Caco-2 (cell line): ENCODE measurements around the gene ZFYVE9. TPM values are rescaled to one million over a fixed set of nuclear protein-coding genes. Genes with fewer than 3 reads are reported as not detected.

ENCODE experiments used
- BruUV-seq: library from RNA; stranded (reverse); fragments of 400-500 nt; replicated peaks from 2 replicates; lab custom pipeline; 2021; lab: Mats Ljungman, UMichigan
- CTCF ChIA-PET: fragments of 300-600 bp; sonication (Branson Sonifier 250); formaldehyde crosslinking; loops from one replicate; lab custom pipeline; 2022; ENCODE audit warnings: antibody characterized with exemption; lab: Charles Lee
- POLR2A ChIA-PET: fragments of 300-600 bp; sonication (Branson Sonifier 250); formaldehyde crosslinking; loops from one replicate; lab custom pipeline; 2022; ENCODE audit warnings: antibody characterized with exemption; lab: Charles Lee
- DNase-seq, 2 experiments: peaks; one replicate each; pipeline versions ENCODE4 v3.0.0 to v3.0.0-alpha.2; 2020 to 2022
- H3K27me3 ChIP-seq: replicated peaks from 2 replicates; pipeline ENCODE4 v1.6.0; 2011; ENCODE audit warnings: low read length; ENCODE audit not compliant: control insufficient read depth, insufficient read depth
- H3K36me3 ChIP-seq: 2 replicates; pipeline ENCODE4 v1.5.1; 2011; ENCODE audit warnings: low read length; ENCODE audit not compliant: control insufficient read depth, insufficient read depth
- H3K4me1 ChIP-seq: fragments of 250-450 bp; sonication (Bioruptor Pico); 2 replicates; pipeline ENCODE4 v1.5.1; 2020; ENCODE audit warnings: mild to moderate bottlenecking
- H3K4me3 ChIP-seq: 2 replicates; pipeline ENCODE4 v1.5.1; 2011; ENCODE audit warnings: low read depth, mild to moderate bottlenecking, control low read depth, low read length
- H3K9me3 ChIP-seq: fragments of 250-450 bp; sonication (Bioruptor Pico); 2 replicates; pipeline ENCODE4 v1.5.1; 2020; ENCODE audit warnings: mild to moderate bottlenecking, moderate library complexity
- H3K27ac Mint-ChIP-seq: one replicate; pipeline ENCODE4 v1.8.0; 2022; ENCODE audit warnings: mixed read lengths; ENCODE audit not compliant: unreplicated experiment
- H3K27me3 Mint-ChIP-seq: one replicate; pipeline ENCODE4 v1.8.0; 2022; ENCODE audit warnings: mixed read lengths; ENCODE audit not compliant: insufficient read depth, unreplicated experiment
- H3K36me3 Mint-ChIP-seq: one replicate; pipeline ENCODE4 v1.8.0; 2022; ENCODE audit warnings: mild to moderate bottlenecking, mixed read lengths; ENCODE audit not compliant: insufficient read depth, unreplicated experiment
- H3K4me1 Mint-ChIP-seq: one replicate; pipeline ENCODE4 v1.8.0; 2022; ENCODE audit warnings: low read depth, mixed read lengths; ENCODE audit not compliant: unreplicated experiment
- H3K4me3 Mint-ChIP-seq: one replicate; pipeline ENCODE4 v1.8.0; 2022; ENCODE audit warnings: mild to moderate bottlenecking, moderate library complexity, mixed read lengths; ENCODE audit not compliant: unreplicated experiment
- H3K9me3 Mint-ChIP-seq: one replicate; pipeline ENCODE4 v1.8.0; 2022; ENCODE audit warnings: mixed read lengths; ENCODE audit not compliant: unreplicated experiment
- CTCF ChIP-seq, 2 experiments: fragments of 200-600 bp in 1 of 2; IDR thresholded peaks; 1 replicate in 1 of 2; 2 replicates in 1 of 2; pipeline versions ENCODE4 v1.5.1 to v1.8.0; 2011 to 2022; ENCODE audit warnings: antibody characterized with exemption in 1 of 2, control low read depth in 1 of 2, inconsistent platforms in 1 of 2, low read depth in 1 of 2, low read length in 1 of 2, mild to moderate bottlenecking in 1 of 2, moderate library complexity in 1 of 2; ENCODE audit not compliant: insufficient read depth in 1 of 2, severe bottlenecking in 1 of 2, unreplicated experiment in 1 of 2
- intact Hi-C: fragments of 100-400 bp; cut with micrococcal nuclease; formaldehyde crosslinking; loops from one replicate; pipeline ENCODE4 v1.10.0; 2022; ENCODE audit not compliant: unreplicated experiment
- total RNA-seq: library from RNA; stranded (reverse); gene quantifications from 2 replicates; pipeline ENCODE4 v1.2.3, GENCODE V29; 2022

ZFYVE9 gene
- total RNA-seq, 1 experiment from 2014 or later = 18.4 TPM

GRCh38 chr1:52190500-52191252 lies 48.8 kb downstream of the ZFYVE9 start:
- Histone ChIP-seq H3K9me3 (no peaks in the 10 kb centered on the region), H3K36me3 (no peaks in the 10 kb centered on the region), H3K4me1 (peaks cover 10% of the 10 kb centered on the region; the same call in 1 of the 2 replicates), H3K4me3 (no peak overlapping the region), H3K27me3 (no peaks in the 10 kb centered on the region)
- no peak for DNase-seq
- ChIA-PET POLR2A (no interaction called here), CTCF (no interaction called here)
- no peak for TF ChIP-seq CTCF (IDR thresholded peaks at IDR 0.05; ENCODE audit: insufficient read depth in 1 of 2, low read depth in 1 of 2, low read length in 1 of 2, severe bottlenecking in 1 of 2, unreplicated experiment in 1 of 2)
- Mint-ChIP-seq H3K9me3 (no peaks in the 10 kb centered on the region), H3K27me3 (no peaks in the 10 kb centered on the region), H3K36me3 (no peaks in the 10 kb centered on the region), H3K4me3 (no peak overlapping the region), H3K27ac (no peak overlapping the region), H3K4me1 (peaks cover 22% of the 10 kb centered on the region)
- BruUV-seq = no TSS peak
- intact Hi-C loops = no loop called here

GRCh38 chr1:52191395-52191965 lies 49.6 kb downstream of the ZFYVE9 start:
- DNase-seq = no peak
- H3K4me1 ChIP-seq = peaks cover 10% of the 10 kb centered on the region; the same call in 1 of the 2 replicates
- ChIA-PET CTCF (no interaction called here), POLR2A (no interaction called here)
- no peak for TF ChIP-seq CTCF (IDR thresholded peaks at IDR 0.05; ENCODE audit: insufficient read depth in 1 of 2, low read depth in 1 of 2, low read length in 1 of 2, severe bottlenecking in 1 of 2, unreplicated experiment in 1 of 2)
- Mint-ChIP-seq H3K4me3 (no peak overlapping the region), H3K27me3 (no peaks in the 10 kb centered on the region), H3K36me3 (no peaks in the 10 kb centered on the region), H3K9me3 (no peaks in the 10 kb centered on the region), H3K4me1 (peaks cover 22% of the 10 kb centered on the region), H3K27ac (no peak overlapping the region)
- intact Hi-C loops = no loop called here
- no TSS peak for BruUV-seq
- no peaks in the 10 kb centered on the region for H3K36me3 ChIP-seq
- H3K4me3 ChIP-seq = no peak overlapping the region
- no peaks in the 10 kb centered on the region for H3K27me3 ChIP-seq
- H3K9me3 ChIP-seq = no peaks in the 10 kb centered on the region

GRCh38 chr1:52192024-52192423 lies 50.1 kb downstream of the ZFYVE9 start:
- Mint-ChIP-seq H3K27me3 (no peaks in the 10 kb centered on the region), H3K4me3 (no peak overlapping the region), H3K36me3 (no peaks in the 10 kb centered on the region), H3K4me1 (peaks cover 22% of the 10 kb centered on the region), H3K9me3 (no peaks in the 10 kb centered on the region), H3K27ac (no peak overlapping the region)
- TF ChIP-seq CTCF (IDR thresholded peaks at IDR 0.05; ENCODE audit: insufficient read depth in 1 of 2, low read depth in 1 of 2, low read length in 1 of 2, severe bottlenecking in 1 of 2, unreplicated experiment in 1 of 2) = no peak
- Histone ChIP-seq H3K4me3 (no peak overlapping the region), H3K36me3 (no peaks in the 10 kb centered on the region), H3K27me3 (no peaks in the 10 kb centered on the region), H3K9me3 (no peaks in the 10 kb centered on the region), H3K4me1 (peaks cover 10% of the 10 kb centered on the region; the same call in 1 of the 2 replicates)
- BruUV-seq = no TSS peak
- no peak for DNase-seq
- POLR2A ChIA-PET = no interaction called here
- intact Hi-C loops = no loop called here
- CTCF ChIA-PET = no interaction called here
